Dedifferentiated amniotic fluid mesenchymal stem cell (primary cell): ENCODE measurements around the gene ITGAV.
A peak's percentile ranks its signal among the peaks of the same experiment; 100 is the strongest.

Experiments
- DNase-seq: peaks from one replicate; pipeline ENCODE4 v3.0.0-alpha.2; 2016; ENCODE audit errors: extremely low spot score

The ITGAV gene

DNA sequence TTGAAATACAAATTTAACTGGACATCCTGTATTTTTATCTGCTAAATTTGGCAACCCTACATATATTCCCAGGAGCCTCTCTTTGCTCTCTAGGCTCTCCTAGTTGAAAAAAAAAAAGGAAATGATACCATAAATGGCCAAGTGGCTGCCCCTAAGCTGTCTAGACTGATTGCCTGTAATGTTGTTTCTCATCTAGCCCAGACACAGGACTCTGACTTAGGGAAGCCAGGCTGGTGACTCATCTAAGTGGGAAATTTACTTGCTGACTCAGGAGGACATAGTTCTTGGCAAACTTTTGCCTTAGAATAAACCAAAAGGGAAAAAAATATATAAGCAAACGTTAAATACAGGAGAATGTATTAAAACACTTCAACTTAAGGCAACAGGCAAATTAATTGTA lies 14.6 kb upstream of the ITGAV start:
- DNase-seq = peak; percentile 97

DNA sequence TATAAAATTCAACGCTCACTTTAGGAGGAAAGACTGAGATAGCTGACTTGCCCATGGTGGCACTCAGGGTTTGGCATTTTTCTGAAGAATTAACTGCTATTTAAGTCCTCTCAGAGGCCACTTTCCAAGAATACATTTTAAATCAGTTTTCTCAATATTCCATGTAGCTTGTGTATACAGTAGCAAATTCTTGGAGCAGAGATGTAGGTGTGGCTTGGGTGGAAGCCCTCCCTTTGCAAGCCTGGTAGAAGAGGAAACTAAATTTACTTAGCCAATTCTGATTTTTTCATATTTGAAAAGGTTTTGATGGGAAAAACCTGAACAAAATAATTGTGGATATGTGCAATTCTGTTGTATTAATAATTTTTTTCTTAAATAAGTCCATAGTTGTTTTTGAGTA lies 14.0 kb upstream of the ITGAV start:
- DNase-seq = no peak

GRCh38 chr2:186576614-186577013 lies 13.2 kb upstream of the ITGAV start:
- no peak for DNase-seq

DNA sequence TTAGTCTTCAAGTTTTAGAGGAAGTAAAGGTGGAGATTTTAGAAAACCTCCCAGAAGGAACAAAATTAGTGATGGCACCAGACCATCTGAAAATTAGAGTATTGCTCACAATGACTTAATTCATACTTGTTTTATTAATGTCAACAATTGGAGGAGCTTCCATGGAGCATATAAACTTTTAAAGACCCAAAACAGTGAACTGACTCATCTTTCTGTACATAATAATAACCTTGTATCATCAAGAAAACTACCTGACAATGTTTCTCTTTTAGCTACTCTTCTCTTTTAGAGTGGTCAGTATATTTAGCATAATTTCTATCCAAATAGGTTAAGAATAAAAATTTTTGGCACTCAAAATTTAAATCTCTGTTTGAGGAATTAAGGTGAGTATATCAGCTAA lies 7.2 kb upstream of the ITGAV start:
- no peak for DNase-seq

DNA sequence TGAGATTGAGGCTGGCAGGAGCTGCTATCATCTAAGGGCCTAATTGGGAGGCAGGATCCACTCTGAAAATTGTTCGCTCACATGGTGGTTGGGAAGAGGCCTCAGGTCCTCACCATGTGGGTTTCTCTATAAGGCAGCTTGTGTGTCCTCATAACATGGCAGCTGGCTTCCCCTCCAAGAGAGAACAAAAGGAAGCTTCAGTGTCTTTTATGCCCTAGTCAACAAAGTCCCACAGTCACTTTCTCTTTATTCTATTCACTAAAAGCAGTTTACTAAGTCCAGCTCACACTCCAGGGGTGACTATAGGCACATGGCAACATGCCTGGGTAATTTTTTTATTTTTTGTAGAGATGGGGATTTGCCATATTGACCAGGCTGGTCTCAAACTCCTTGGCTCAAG lies 5.8 kb upstream of the ITGAV start:
- DNase-seq = no peak

GRCh38 chr2:186588421-186588820 lies 1.4 kb upstream of the ITGAV start:
- no peak for DNase-seq

- DNase-seq = no peak
Observed at GRCh38 chr2:186588940-186589611, 780 bp upstream of the ITGAV start.

- peak; percentile 18 for DNase-seq
Observed at GRCh38 chr2:186590350-186590758, 498 bp downstream of the ITGAV start.

DNA sequence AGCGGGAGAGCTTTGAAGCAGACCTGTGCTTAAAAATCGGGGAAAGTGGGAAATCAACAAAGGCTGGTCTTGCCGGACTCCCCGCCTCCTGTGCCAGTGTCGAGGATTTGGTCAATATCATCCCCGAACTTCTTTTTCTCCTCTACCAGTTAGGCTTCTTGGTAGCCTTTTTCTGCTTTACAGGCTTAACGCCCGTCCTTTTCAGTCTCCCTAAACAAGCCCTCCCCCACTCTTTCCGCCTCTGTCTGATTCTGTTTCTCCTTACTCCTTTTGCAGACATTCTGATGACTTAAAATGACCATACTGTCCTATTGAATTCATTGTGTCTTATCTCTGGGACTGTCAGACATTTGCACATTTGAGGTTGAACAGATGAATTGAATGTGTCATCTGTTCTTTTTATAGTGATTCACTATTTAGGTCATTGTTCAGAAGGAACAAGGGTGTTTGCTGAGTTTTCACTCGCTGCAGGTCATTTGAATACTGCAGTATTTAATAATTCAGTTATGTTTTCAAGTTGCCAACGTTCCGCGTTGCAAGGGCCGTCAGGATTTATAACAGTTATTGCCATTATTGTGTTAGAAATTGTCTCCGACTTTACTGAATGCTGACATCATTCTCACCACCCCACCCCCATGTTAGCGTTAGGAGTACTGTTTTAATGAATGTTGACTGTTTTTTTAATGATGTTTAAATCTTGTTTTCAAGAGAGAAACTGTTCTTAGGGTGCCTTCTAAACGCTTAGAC lies 1.1 kb downstream of the ITGAV start:
- peak; percentile 26 for DNase-seq

GRCh38 chr2:186591506-186591890 lies 1.6 kb downstream of the ITGAV start:
- no peak for DNase-seq

DNA sequence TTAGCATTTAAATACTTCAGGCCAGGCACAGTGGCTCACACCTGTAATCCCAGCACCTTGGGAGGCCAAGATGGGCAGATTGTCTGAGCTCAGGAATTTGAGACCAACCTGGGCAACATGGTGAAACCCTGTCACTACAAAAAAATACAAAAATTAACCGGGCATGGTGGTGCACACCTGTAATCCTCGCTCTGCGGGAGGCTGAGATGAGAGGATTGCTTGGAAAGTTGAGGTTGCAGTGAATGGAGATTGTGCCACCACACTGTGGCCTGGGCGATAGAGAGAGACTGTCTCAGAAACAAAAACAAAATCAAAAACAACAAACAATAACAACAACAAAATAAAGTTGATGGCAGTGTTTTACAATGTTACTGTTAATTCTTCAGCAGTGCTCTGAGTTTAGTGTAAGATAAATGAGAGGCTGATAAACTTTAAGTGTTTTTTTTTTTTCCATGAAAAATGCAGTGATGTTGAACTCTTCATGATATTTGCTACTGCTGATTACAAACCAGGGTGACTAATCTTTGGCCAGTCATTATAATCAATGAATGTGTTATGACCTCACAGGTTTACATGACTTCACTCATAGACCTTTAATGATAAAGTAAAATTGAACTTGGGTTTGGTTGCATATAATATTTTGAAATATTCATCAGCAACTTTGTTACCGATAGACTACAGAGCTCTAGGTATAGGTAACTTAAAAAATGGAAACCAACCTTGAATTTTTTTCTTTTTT lies 2.5 kb downstream of the ITGAV start:
- no peak for DNase-seq

GRCh38 chr2:186593523-186593922 lies 3.7 kb downstream of the ITGAV start:
- DNase-seq = no peak

GRCh38 chr2:186594001-186594722 lies 4.3 kb downstream of the ITGAV start:
- DNase-seq = no peak

- no peak for DNase-seq
Observed at GRCh38 chr2:186595219-186595618, 5.4 kb downstream of the ITGAV start.

DNA sequence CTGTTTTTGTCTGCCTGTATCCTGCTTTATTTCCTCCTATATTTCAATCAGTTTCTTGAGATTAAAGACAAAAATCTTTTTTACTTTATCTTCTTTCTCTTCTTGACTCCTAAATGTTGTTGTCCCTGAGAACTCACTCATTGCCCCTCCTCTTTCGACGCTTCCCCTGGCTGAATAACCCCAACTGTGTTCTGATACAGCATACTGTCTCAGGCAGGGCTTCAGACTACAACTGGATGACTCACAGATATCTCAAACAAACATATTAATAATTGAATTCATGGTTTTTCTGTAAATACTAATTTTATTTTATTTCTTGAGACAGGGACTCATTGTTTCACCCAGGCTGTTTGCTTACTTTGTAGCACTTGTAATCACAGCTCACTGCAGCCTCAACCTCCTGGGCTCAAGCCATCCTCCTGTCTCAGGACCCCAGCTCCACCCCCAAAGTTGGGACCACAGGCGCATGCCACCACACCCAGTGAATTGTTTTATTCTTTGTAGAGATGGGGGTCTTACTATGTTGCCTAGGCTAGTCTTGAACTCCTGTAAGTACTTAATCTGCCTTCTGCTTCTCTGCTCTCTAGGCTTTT lies 9.4 kb downstream of the ITGAV start:
- no peak for DNase-seq

GRCh38 chr2:186603286-186603685 lies 13.4 kb downstream of the ITGAV start:
- no peak for DNase-seq

DNA sequence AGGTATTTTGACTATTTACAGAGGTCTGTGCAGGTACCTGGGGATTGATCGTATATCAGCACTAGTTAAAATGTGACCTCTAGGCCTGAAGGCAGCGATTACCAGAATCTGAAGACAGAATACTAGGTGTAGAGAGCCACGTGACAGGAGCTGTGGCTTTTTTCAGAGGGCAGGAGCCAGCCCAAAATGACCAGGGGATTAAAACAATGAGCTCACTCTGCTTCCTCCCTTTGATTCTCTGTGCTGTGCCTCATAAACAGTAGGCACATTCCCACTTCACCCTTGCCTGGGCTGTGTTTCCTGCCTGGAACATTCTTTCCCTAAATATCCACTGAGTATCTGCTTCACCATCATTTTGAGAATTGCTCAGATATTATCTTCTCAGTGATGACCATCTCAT lies 15.2 kb downstream of the ITGAV start:
- DNase-seq = no peak

GRCh38 chr2:186607660-186608324 lies 17.9 kb downstream of the ITGAV start:
- DNase-seq = no peak

- DNase-seq = no peak
Observed at GRCh38 chr2:186610785-186611184, 20.9 kb downstream of the ITGAV start.

GRCh38 chr2:186611526-186611925 lies 21.7 kb downstream of the ITGAV start:
- no peak for DNase-seq

DNA sequence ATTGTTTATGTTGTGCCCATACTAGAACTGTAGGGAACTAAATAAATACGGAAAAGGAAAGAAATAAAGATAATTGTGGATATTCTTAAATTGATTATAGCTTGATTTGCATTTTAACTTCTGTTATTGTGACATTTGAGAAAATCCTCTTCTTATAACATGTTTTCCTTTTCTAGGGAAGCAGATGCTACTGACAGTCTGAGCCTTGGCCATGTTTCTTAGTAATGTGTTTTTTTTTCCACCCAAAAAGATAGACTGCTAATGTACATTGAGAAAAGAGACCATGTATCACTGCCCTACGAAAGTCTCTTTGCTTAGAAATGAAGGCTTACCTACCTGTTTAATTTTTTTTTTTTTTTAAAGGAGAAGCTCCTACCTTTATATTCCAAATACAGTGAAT lies 22.2 kb downstream of the ITGAV start:
- DNase-seq = no peak
